Measurements from ENCODE around the gene ZNF219.
"Not testable (repeated sequence)": the region's sequence is repeated elsewhere in the genome, so short reads cannot be mapped to it uniquely, and the experiment has no call there.

ZNF219 gene

GRCh38 chr14:21054768-21055145, 43.7 kb downstream of the ZNF219 start:
- DNase-seq = no peak
- in situ Hi-C loops (cut with MboI; ENCODE audit: low pct_unique_long_range_greater_than_20kb, low sequenced_read_pairs) = no loop called here

- DNase-seq = no peak
- in situ Hi-C loops (cut with MboI; ENCODE audit: low pct_unique_long_range_greater_than_20kb, low sequenced_read_pairs) = no loop called here
Measured at GRCh38 chr14:21054123-21054767, 44.2 kb downstream of the ZNF219 start.

GRCh38 chr14:21053184-21054122, 45.0 kb downstream of the ZNF219 start:
- DNase-seq = no peak
- in situ Hi-C loops (cut with MboI; ENCODE audit: low pct_unique_long_range_greater_than_20kb, low sequenced_read_pairs) = no loop called here

- no peak for DNase-seq
- in situ Hi-C loops (cut with MboI; ENCODE audit: low pct_unique_long_range_greater_than_20kb, low sequenced_read_pairs) = no loop called here
Measured at GRCh38 chr14:21050597-21050996, 47.9 kb downstream of the ZNF219 start.

- in situ Hi-C loops (cut with MboI; ENCODE audit: low pct_unique_long_range_greater_than_20kb, low sequenced_read_pairs) = no loop called here
- DNase-seq = no peak
Measured at GRCh38 chr14:21049271-21049673, 49.2 kb downstream of the ZNF219 start.

GRCh38 chr14:21048638-21049037, 49.8 kb downstream of the ZNF219 start:
- in situ Hi-C loops (cut with MboI; ENCODE audit: low pct_unique_long_range_greater_than_20kb, low sequenced_read_pairs) = no loop called here
- no peak for DNase-seq

- no peak for DNase-seq
- in situ Hi-C loops (cut with MboI; ENCODE audit: low pct_unique_long_range_greater_than_20kb, low sequenced_read_pairs) = no loop called here
Measured at GRCh38 chr14:21047378-21047781, 51.1 kb downstream of the ZNF219 start.

- in situ Hi-C loops (cut with MboI; ENCODE audit: low pct_unique_long_range_greater_than_20kb, low sequenced_read_pairs) = no loop called here
- DNase-seq = peak; percentile 88
Measured at GRCh38 chr14:21043974-21044618, 54.4 kb downstream of the ZNF219 start.

- no peak for DNase-seq
- in situ Hi-C loops (cut with MboI; ENCODE audit: low pct_unique_long_range_greater_than_20kb, low sequenced_read_pairs) = no loop called here
Measured at GRCh38 chr14:21043387-21043973, 55.0 kb downstream of the ZNF219 start.

GRCh38 chr14:21042918-21043317, 55.5 kb downstream of the ZNF219 start:
- in situ Hi-C loops (cut with MboI; ENCODE audit: low pct_unique_long_range_greater_than_20kb, low sequenced_read_pairs) = no loop called here
- DNase-seq = no peak

- no peak for DNase-seq
- in situ Hi-C loops (cut with MboI; ENCODE audit: low pct_unique_long_range_greater_than_20kb, low sequenced_read_pairs) = no loop called here
Measured at GRCh38 chr14:21041676-21042433, 56.6 kb downstream of the ZNF219 start, which contains the start of gene RNASE7. RNASE7 (plus strand) TSS chr14:21042362; CDS start chr14:21042993, 631 bp downstream.

GRCh38 chr14:21040941-21041340, 57.5 kb downstream of the ZNF219 start:
- in situ Hi-C loops (cut with MboI; ENCODE audit: low pct_unique_long_range_greater_than_20kb, low sequenced_read_pairs); DNase-seq: not testable (repeated sequence)

GRCh38 chr14:21040370-21040925, 58.0 kb downstream of the ZNF219 start:
- no peak for DNase-seq
- in situ Hi-C loops (cut with MboI; ENCODE audit: low pct_unique_long_range_greater_than_20kb, low sequenced_read_pairs) = no loop called here
